Ishikawa (cell line): ENCODE data around the gene ACVR2A.

ENCODE experiments used
- CEBPB ChIP-seq: IDR thresholded peaks from 2 replicates; pipeline ENCODE4 v1.6.1; 2012
- CREB1 ChIP-seq: IDR thresholded peaks from 2 replicates; pipeline ENCODE4 v1.6.1; 2012; ENCODE audit warnings: low read depth
- EGR1 ChIP-seq: IDR thresholded peaks from 2 replicates; pipeline ENCODE4 v1.6.1; 2012
- EP300 ChIP-seq: IDR thresholded peaks from 2 replicates; pipeline ENCODE4 v1.6.1; 2012; ENCODE audit warnings: borderline replicate concordance
- FOXM1 ChIP-seq: IDR thresholded peaks from 2 replicates; pipeline ENCODE4 v1.6.1; 2012; ENCODE audit warnings: low read depth, borderline replicate concordance
- NFIC ChIP-seq: IDR thresholded peaks from 2 replicates; pipeline ENCODE4 v1.6.1; 2012
- RAD21 ChIP-seq: IDR thresholded peaks from 2 replicates; pipeline ENCODE4 v1.6.1; 2012; ENCODE audit warnings: low read depth
- REST ChIP-seq: IDR thresholded peaks from 2 replicates; pipeline ENCODE4 v1.6.1; 2012; ENCODE audit warnings: low read depth, mild to moderate bottlenecking
- TAF1 ChIP-seq: IDR thresholded peaks from 2 replicates; pipeline ENCODE4 v1.6.1; 2012; ENCODE audit warnings: low read depth, mild to moderate bottlenecking
- TCF12 ChIP-seq: IDR thresholded peaks from 2 replicates; pipeline ENCODE4 v1.6.1; 2012; ENCODE audit warnings: low read depth
- TEAD4 ChIP-seq: IDR thresholded peaks from 2 replicates; pipeline ENCODE4 v1.6.1; 2012
- YY1 ChIP-seq: IDR thresholded peaks from 2 replicates; pipeline ENCODE4 v1.6.1; 2012; ENCODE audit warnings: low read depth
- ZBTB7A ChIP-seq: IDR thresholded peaks from 2 replicates; pipeline ENCODE4 v1.6.1; 2012; ENCODE audit warnings: low read depth
- TF ChIP-seq, protein P1 (sequence below): IDR thresholded peaks from 2 replicates; pipeline ENCODE4 v1.6.1; 2012
- TF ChIP-seq, protein P2 (sequence below): IDR thresholded peaks from 2 replicates; pipeline ENCODE4 v1.6.1; 2012

Gene ACVR2A

DNA sequence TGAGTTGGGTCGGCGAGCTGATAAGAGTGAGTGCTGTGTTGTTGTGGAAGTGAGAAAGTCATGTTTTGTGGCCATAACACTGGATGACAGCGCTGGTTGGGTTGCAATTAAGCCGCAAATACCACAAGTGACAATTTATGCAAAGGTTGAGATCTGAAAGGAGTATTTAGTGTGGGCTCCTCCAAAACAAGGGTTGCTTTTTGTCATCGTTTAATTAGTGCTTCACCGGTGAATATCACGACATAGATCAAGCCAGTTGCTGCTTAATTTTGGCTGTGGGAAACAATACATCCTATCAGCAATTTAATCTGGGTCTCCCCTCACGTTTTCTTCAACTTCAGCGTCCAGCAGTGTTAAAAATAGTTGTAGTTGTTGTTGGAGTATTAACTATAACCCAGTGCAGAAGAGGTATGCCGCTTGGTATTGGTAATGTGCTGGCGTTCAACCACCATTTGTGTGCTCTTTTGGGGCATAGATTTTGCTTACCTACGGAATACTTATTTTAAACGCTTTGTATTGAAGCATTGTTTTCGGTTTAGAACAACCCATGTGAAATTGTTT is 662 bp downstream of the ACVR2A start:
- no peak for TF ChIP-seq EGR1
- no peak for TF ChIP-seq NFIC
- TF ChIP-seq TCF12, result no peak
- TF ChIP-seq FOXM1, result no peak
- TF ChIP-seq, protein P1, sequence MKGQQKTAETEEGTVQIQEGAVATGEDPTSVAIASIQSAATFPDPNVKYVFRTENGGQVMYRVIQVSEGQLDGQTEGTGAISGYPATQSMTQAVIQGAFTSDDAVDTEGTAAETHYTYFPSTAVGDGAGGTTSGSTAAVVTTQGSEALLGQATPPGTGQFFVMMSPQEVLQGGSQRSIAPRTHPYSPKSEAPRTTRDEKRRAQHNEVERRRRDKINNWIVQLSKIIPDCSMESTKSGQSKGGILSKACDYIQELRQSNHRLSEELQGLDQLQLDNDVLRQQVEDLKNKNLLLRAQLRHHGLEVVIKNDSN, result no peak
- TF ChIP-seq RAD21, result no peak
- no peak for TF ChIP-seq REST
- no peak for TF ChIP-seq TAF1
- no peak for TF ChIP-seq ZBTB7A
- TF ChIP-seq YY1, result no peak
- TF ChIP-seq, protein P2, sequence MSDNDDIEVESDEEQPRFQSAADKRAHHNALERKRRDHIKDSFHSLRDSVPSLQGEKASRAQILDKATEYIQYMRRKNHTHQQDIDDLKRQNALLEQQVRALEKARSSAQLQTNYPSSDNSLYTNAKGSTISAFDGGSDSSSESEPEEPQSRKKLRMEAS, result no peak

DNA sequence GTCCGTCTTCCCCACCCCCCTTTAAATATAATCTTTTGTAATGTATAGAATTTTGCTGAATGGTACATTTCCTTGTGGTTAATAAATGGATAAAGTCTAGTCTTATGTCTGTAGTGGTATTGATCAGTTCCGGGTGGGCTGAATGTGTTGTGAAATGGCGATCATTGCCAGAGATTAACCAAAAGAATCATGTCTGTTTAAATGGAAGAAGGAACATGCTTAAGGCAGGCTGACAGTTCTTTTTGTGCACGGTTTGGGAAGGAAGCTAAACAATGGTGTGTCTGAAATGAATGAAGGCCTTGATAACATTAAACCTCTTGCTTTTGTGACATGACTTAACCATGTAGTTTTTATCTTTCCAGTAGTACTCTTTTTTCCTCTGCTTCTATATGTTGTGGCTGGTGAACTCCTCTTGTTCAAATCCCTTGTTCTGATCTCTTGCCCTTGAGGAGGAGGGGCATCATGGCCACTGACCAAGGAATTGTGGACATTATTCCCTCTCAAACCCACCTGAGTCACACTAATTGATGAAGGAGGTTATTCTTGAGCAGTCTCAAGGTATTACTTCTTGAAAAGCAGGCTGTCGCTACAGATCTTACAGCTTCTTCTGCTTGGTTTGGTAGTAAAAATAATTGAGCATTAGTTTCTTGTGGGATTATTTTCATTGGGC is 1.7 kb downstream of the ACVR2A start:
- TF ChIP-seq EP300 (no peak), TEAD4 (no peak), RAD21 (no peak), FOXM1 (no peak), TCF12 (no peak), YY1 (no peak), REST (no peak), CEBPB (no peak)

- TF ChIP-seq TAF1 (no peak), RAD21 (no peak), REST (no peak), FOXM1 (no peak), NFIC (no peak), YY1 (no peak), CEBPB (no peak), ZBTB7A (no peak), TCF12 (no peak), CREB1 (no peak), EGR1 (no peak), EP300 (no peak), TEAD4 (no peak)
- TF ChIP-seq, protein P1, result no peak
- TF ChIP-seq, protein P2, result no peak
Measured at GRCh38 chr2:147847746-147848391, 3.0 kb downstream of the ACVR2A start.

DNA sequence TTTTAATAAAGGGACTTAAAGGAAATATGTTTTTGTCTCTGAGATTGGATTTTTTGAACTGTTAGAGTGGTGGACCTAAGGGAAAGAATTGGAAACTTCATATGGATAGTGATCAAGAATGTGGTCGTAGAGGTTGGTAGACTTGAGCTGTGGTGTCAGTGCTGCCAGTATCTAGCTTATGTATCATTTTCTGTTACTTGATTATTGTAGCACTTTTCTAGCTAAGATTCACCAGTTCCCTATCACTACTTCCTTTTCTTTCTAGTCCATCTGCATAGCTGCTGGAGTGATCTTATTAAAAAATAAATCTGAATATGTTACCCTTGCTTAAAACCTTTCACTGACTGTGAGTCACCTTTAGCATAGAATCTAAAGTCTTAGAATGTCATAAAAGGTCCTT is 6.0 kb downstream of the ACVR2A start:
- TF ChIP-seq FOXM1 (no peak), EP300 (no peak), REST (no peak), NFIC (no peak), EGR1 (no peak), CREB1 (no peak), RAD21 (no peak), YY1 (no peak), TEAD4 (no peak), TCF12 (no peak), ZBTB7A (no peak), CEBPB (no peak), TAF1 (no peak)
- TF ChIP-seq, protein P2, result no peak
- TF ChIP-seq, protein P1, result no peak
